Stimulated activated naive CD8-positive, alpha-beta T cell treated with anti-CD3 and anti-CD28 coated beads, Interleukin-15, Interleukin-2, amounts not matched to agents 100 ng/mL and 50 ng/mL, for 24 hours (primary cell): Measurements from ENCODE around the gene ZNF552.
"Not testable (repeated sequence)": the region's sequence is repeated elsewhere in the genome, so short reads cannot be mapped to it uniquely, and the experiment has no call there.

Experiments used
- H3K27ac Mint-ChIP-seq: one replicate; pipeline ENCODE4 v1.8.0; 2021; ENCODE audit warnings: mild to moderate bottlenecking, mixed read lengths
- H3K27me3 Mint-ChIP-seq: one replicate; pipeline ENCODE4 v1.8.0; 2021; ENCODE audit warnings: mixed read lengths
- H3K36me3 Mint-ChIP-seq: one replicate; pipeline ENCODE4 v1.8.0; 2021; ENCODE audit warnings: low read depth, mixed read lengths
- H3K4me1 Mint-ChIP-seq: one replicate; pipeline ENCODE4 v1.8.0; 2021; ENCODE audit warnings: low read depth, mixed read lengths
- H3K4me3 Mint-ChIP-seq: one replicate; pipeline ENCODE4 v1.8.0; 2021; ENCODE audit warnings: mild to moderate bottlenecking, mixed read lengths
- H3K9me3 Mint-ChIP-seq: one replicate; pipeline ENCODE4 v1.8.0; 2021; ENCODE audit warnings: mixed read lengths

The ZNF552 gene

GRCh38 chr19:57825511-57825910, 10.8 kb upstream of the ZNF552 start:
- no peak overlapping the region for H3K27ac Mint-ChIP-seq
- peaks cover 47% of the 10 kb centered on the region for H3K4me1 Mint-ChIP-seq
- peaks cover 64% of the 10 kb centered on the region for H3K36me3 Mint-ChIP-seq
- no peaks in the 10 kb centered on the region for H3K27me3 Mint-ChIP-seq
- no peak overlapping the region for H3K4me3 Mint-ChIP-seq
- no peaks in the 10 kb centered on the region for H3K9me3 Mint-ChIP-seq

DNA sequence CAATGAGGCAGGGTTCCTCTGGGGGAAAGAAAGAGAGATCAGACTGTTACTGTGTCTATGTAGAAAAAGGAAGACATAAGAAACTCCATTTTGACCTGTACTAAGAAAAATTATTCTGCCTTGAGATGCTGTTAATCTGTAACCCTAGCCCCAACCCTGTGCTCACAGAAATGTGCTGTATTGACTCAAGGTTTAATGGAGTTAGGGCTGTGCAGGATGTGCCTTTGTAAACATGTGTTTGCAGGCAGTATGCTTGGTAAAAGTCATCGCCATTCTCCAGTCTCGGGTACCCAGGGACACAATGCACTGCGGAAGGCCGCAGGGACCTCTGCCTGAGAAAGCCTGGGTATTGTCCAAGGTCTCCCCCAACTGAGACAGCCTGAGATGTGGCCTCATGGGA, 8.9 kb upstream of the ZNF552 start:
- H3K27ac Mint-ChIP-seq, H3K27me3 Mint-ChIP-seq, H3K4me3 Mint-ChIP-seq, H3K9me3 Mint-ChIP-seq: not testable (repeated sequence)
- Mint-ChIP-seq H3K36me3 (peaks cover 58% of the 10 kb centered on the region), H3K4me1 (peaks cover 54% of the 10 kb centered on the region)

DNA sequence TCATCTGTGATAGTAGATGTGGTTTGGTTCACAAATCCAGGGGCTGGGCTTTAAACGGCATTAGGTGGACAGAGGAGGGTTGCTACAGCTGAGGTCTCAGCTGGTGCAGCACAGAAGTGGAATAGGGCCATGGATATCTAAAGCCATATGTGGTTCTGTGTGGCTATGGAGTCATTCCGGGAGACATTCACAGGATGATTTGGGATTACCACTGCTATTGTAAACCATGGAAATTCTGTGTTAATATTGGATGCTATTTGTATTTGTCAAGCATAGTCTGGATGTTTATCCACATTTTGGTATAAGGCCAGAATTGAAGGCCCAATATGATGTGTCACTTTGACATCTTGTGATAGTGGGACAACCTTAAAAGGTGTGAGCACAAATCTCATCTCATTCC, 8.4 kb upstream of the ZNF552 start:
- H3K27me3 Mint-ChIP-seq, H3K9me3 Mint-ChIP-seq: not testable (repeated sequence)
- Mint-ChIP-seq H3K4me1 (peaks cover 58% of the 10 kb centered on the region), H3K36me3 (peaks cover 58% of the 10 kb centered on the region), H3K27ac (peak overlapping the region; percentile 37), H3K4me3 (peak overlapping the region; percentile 45)

GRCh38 chr19:57821501-57821900, 6.8 kb upstream of the ZNF552 start:
- H3K27ac Mint-ChIP-seq, H3K9me3 Mint-ChIP-seq, H3K27me3 Mint-ChIP-seq: not testable (repeated sequence)
- Mint-ChIP-seq H3K4me1 (peaks cover 58% of the 10 kb centered on the region), H3K4me3 (peak overlapping the region; percentile 23), H3K36me3 (peaks cover 48% of the 10 kb centered on the region)

- peaks cover 45% of the 10 kb centered on the region for H3K36me3 Mint-ChIP-seq
- H3K4me3 Mint-ChIP-seq: peak overlapping the region; percentile 99
- H3K27me3 Mint-ChIP-seq, H3K9me3 Mint-ChIP-seq: not testable (repeated sequence)
- H3K4me1 Mint-ChIP-seq: peaks cover 58% of the 10 kb centered on the region
- H3K27ac Mint-ChIP-seq: peak overlapping the region; percentile 98
Measured at GRCh38 chr19:57821095-57821494, 6.4 kb upstream of the ZNF552 start.

DNA sequence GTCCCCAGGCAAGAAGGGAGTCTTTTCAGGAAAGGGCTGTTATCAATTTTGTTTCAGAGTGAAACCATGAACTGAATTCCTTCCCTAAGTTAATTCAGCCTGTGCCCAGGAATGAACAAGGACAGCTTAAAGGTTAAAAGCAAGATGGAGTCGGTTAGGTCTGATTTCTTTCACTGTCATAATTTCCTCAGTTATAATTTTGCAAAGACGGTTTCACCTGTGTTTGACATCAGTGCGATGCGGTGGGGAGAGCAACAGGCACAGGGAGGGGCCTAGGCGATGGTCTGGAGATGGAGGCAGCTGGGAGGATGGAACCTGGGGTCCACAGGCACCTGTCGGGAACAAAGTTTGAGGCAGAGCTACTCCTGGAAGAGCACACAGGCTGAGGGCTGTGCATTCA, 5.9 kb upstream of the ZNF552 start:
- Mint-ChIP-seq H3K36me3 (peaks cover 40% of the 10 kb centered on the region), H3K27me3 (no peaks in the 10 kb centered on the region), H3K9me3 (no peaks in the 10 kb centered on the region), H3K4me3 (peak overlapping the region; percentile 99), H3K4me1 (peaks cover 62% of the 10 kb centered on the region), H3K27ac (peak overlapping the region; percentile 98)

DNA sequence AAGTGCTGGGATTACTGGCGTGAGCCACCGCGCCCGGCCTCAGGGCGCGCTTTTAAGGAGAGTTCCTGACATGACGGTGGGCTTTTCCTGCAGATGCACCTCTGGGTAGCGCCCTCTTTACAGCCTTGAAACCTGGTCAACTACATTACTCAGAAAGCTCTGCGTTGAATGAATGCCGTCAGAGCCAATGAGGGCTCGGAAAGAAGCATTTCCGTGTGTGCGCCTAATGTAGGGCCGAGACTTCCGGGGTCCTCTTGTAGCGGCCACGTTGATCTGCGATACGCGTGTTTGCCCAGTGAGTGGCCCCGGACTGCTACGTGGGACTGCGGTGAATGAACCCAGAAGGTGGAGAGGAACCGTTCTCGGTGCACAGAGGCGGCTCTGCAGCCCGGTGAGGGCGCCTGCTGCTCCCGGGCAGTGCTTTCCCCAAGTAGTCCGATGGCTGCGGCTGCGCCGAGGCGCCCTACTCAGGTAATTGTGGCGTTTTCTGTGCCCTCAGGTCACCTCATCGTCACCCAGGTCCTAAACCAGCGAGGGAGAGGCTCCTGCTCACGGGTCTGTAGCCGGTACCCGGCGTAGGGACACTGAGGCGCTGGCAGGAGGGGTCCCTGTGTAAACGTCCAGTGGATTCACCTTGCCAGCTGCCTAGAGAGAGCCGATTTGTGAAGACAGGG, 4.9 kb upstream of the ZNF552 start:
- Mint-ChIP-seq H3K9me3 (no peaks in the 10 kb centered on the region), H3K4me3 (peak overlapping the region; percentile 99), H3K27ac (peak overlapping the region; percentile 98), H3K27me3 (no peaks in the 10 kb centered on the region), H3K4me1 (peaks cover 68% of the 10 kb centered on the region), H3K36me3 (peaks cover 34% of the 10 kb centered on the region)

DNA sequence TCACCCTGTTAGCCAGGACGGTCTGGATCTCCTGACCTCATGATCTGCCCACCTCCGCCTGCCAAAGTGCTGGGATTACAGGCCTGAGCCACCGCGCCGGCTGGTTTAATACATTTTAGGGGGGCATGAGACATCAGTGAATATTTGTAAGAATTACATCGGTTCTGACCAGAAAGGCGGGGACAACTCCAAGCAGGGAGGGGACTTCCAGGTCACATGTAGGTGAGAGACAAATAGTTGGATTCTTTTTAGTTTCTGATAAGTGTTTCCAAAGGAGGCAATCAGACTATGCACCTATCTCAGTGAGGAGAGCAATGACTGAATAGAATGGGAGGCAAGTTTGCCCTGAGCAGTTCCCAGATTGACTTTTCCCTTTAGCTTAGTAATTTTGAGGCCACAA, 3.7 kb upstream of the ZNF552 start:
- Mint-ChIP-seq H3K27ac (peak overlapping the region; percentile 70), H3K4me1 (peaks cover 68% of the 10 kb centered on the region), H3K27me3 (no peaks in the 10 kb centered on the region), H3K4me3 (peak overlapping the region; percentile 99), H3K9me3 (no peaks in the 10 kb centered on the region), H3K36me3 (peaks cover 31% of the 10 kb centered on the region)

DNA sequence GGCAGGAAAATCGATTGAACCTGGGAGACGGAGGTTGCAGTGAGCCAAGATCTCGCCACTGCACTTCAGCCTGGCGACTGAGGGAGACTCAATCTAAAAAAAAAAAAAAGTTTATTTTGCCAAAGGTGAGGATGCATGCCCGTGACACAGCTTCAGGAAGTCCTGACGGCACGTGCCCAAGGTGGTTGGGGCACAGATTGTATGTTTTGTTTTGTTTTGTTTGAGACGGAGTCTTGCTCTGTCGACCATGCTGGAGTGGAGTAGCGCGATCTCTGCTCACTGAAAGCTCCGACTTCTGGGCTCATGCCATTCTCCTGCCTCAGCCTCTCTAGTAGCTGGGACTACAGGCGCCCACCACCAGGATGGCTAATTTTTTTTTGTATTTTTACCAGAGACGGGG, 3.3 kb upstream of the ZNF552 start:
- Mint-ChIP-seq H3K4me3 (peak overlapping the region; percentile 99), H3K36me3 (peaks cover 31% of the 10 kb centered on the region), H3K27me3 (no peaks in the 10 kb centered on the region), H3K9me3 (no peaks in the 10 kb centered on the region), H3K27ac (no peak overlapping the region), H3K4me1 (peaks cover 68% of the 10 kb centered on the region)

DNA sequence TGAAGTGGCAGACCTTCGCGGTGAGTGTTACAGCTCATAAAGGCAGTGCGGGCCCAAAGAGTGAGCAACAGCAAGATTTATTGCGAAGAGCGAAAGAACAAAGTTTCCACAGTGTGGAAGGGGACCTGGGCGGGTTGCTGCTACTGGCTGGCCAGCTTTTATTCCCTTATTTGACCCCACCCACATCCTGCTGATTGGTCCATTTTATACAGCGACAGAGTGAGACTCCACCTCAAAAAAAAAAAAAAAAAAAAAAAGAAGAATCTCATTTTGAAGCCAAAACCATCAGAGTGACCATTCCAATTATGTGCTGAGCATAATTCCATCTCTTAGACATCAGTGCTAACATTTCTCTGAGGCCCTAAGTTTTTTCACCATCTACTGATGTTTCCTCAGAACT, 1.9 kb upstream of the ZNF552 start:
- Mint-ChIP-seq H3K4me3 (no peak overlapping the region), H3K27me3 (no peaks in the 10 kb centered on the region), H3K36me3 (peaks cover 29% of the 10 kb centered on the region), H3K4me1 (peaks cover 67% of the 10 kb centered on the region), H3K27ac (no peak overlapping the region), H3K9me3 (no peaks in the 10 kb centered on the region)

DNA sequence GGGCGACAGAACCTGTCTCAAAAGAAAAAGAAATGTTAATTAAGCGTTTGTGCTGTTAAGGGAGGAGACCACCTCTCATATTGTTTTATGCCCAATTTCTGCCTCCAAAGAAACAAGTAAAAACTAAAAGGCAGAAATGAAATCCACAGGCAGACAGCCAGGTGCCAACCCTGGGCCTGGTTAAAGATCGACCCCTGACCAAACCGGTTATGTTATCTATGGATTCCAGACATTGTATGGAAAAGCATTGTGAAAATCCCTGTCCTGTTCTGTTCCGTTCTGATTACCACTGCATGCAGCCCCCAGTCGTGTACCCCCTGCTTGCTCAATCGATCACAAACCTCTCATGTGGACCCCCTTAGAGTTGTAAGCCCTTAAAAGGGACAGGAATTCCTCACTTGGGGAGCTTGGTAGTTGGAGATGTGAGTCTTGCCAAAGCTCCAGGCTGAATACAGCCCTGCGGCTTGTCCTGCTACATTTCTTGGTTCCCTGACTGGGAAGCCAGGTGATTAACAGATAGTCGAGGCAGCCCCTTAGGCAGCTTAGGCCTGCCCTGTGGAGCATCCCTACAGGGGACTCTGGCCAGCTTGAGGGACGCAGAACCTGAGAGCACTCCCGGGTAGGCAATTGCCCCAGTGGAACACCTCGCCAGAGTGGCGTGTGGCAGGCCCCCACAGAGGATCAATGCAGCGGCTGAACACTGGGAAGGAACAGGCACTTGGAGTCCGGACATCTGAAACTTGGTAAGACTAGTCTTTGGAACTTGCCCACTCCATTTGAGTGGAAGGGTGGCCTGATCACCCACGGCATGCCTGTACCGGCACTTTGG, 748 bp upstream of the ZNF552 start:
- Mint-ChIP-seq H3K4me3 (peak overlapping the region; percentile 92), H3K4me1 (peaks cover 60% of the 10 kb centered on the region), H3K36me3 (peaks cover 30% of the 10 kb centered on the region), H3K9me3 (no peaks in the 10 kb centered on the region), H3K27me3 (no peaks in the 10 kb centered on the region), H3K27ac (peak overlapping the region; percentile 87)

DNA sequence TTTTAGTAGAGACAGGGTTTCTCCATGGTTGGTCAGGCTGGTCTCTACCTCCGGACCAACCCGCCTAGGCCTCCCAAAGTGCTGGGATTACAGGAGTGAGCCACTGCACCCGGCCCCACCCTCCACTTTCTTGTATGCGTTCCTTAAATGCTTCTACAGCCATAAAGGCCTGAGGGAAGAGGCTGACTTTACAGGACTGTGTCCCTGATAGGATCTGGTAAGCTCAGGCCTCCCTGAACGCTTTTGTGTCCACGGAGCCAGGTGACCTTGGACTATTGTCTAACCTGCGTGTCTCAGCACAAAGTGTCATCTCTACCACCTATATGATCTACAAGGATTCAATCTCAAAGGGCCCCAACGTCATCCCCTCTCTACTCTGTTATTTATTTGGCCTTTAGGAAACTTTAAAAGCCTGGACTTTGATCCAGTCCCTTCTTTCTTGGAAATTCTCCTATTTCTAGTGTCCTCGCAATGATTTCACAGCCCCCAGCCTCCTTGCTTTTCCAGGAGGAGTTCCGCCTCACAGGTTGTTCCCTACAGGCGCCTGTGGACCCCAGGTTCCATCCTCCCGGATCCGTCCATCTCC, 701 bp downstream of the ZNF552 start:
- Mint-ChIP-seq H3K27ac (peak overlapping the region; percentile 87), H3K9me3 (no peaks in the 10 kb centered on the region), H3K4me1 (peaks cover 52% of the 10 kb centered on the region), H3K36me3 (peaks cover 34% of the 10 kb centered on the region), H3K4me3 (peak overlapping the region; percentile 92), H3K27me3 (no peaks in the 10 kb centered on the region)

DNA sequence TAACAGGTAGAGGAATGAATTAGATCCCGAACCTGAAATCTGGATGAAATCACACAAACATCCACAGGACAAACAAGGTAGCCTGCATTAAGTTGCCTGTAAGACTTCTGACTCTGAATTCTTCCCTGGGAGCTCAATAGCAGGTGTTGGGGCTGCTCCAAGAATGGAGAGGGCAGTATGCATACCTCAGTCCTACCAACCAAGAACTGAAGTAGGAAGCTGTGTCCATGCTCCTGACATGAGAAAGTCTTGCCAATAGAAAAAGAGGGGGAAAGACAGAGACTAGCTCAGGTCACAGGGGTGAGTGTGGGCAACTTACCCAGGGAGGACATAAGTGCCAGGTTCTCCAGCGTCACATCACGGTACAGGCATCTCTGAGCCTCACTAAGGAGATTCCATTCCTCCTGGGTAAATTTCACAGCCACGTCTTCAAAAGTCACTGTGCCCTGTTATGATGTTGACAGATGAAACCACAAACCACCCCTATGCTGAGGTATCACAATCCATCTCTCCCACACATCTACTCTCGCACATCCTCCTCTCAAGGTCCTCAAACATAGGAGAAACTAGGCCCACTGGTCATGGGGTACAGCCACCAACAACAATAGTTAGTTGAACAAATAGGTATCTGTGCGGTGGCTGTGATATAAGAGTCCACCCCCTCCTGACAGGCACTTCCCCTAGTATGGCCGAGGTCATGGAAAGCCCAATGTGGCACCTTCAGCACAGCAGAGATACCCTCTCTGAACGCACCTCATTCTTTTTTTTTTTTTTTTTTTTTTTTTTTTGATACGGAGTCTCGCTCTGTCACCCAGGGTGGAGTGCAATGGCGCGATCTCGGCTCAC, 1.5 kb downstream of the ZNF552 start:
- H3K27me3 Mint-ChIP-seq, H3K9me3 Mint-ChIP-seq: not testable (repeated sequence)
- Mint-ChIP-seq H3K27ac (peak overlapping the region; percentile 66), H3K4me1 (peaks cover 45% of the 10 kb centered on the region), H3K36me3 (peaks cover 37% of the 10 kb centered on the region), H3K4me3 (peak overlapping the region; percentile 73)

GRCh38 chr19:57812226-57812625, 2.5 kb downstream of the ZNF552 start:
- Mint-ChIP-seq H3K4me3 (peak overlapping the region; percentile 61), H3K27me3 (no peaks in the 10 kb centered on the region), H3K4me1 (peaks cover 45% of the 10 kb centered on the region), H3K36me3 (peaks cover 44% of the 10 kb centered on the region), H3K9me3 (no peaks in the 10 kb centered on the region), H3K27ac (peak overlapping the region; percentile 22)
